Cardiac fibroblast (primary cell): ENCODE measurements around the gene LNX1.

ENCODE experiments used
- DNase-seq, 2 donors: peaks; one replicate each; pipeline versions ENCODE4 v3.0.0 to v3.0.0-alpha.2; 2010; ENCODE audit warnings: low read depth in 2 of 2
- H3K4me3 ChIP-seq, 2 donors: replicated peaks in 1 of 2; 1 replicate in 1 of 2; 2 replicates in 1 of 2; pipeline ENCODE4 v1.5.1; 2011; ENCODE audit warnings: low read depth in 2 of 2, low read length in 2 of 2, mild to moderate bottlenecking in 2 of 2, moderate library complexity in 1 of 2
- CTCF ChIP-seq: IDR thresholded peaks from one replicate; pipeline ENCODE4 v1.5.1; 2011; ENCODE audit warnings: low read depth, mild to moderate bottlenecking, low read length, inconsistent platforms

LNX1 gene

GRCh38 chr4:53586121-53586816, 5.0 kb downstream of the LNX1 start:
- peak; percentile 91 to 97 for DNase-seq
- H3K4me3 ChIP-seq: no peak overlapping the region
- no peak for TF ChIP-seq CTCF

- no peak overlapping the region for H3K4me3 ChIP-seq
- DNase-seq: no peak
- no peak for TF ChIP-seq CTCF
These were observed 6.6 kb downstream of the LNX1 start for GRCh38 chr4:53584658-53585057.

GRCh38 chr4:53583513-53583912, 7.8 kb downstream of the LNX1 start:
- TF ChIP-seq CTCF: no peak
- no peak for DNase-seq
- no peak overlapping the region for H3K4me3 ChIP-seq

- H3K4me3 ChIP-seq: no peak overlapping the region
- DNase-seq: no peak
- no peak for TF ChIP-seq CTCF
These were observed 9.1 kb downstream of the LNX1 start for GRCh38 chr4:53582194-53582593.

- no peak for TF ChIP-seq CTCF
- DNase-seq: no peak
- H3K4me3 ChIP-seq: no peak overlapping the region
These were observed 11.0 kb downstream of the LNX1 start for GRCh38 chr4:53580274-53580673.

GRCh38 chr4:53579826-53580225, 11.5 kb downstream of the LNX1 start:
- H3K4me3 ChIP-seq: no peak overlapping the region
- no peak for DNase-seq
- TF ChIP-seq CTCF: no peak
